H1 (cell line): ENCODE measurements around the gene FLT3. TPM values are rescaled to one million over a fixed set of nuclear protein-coding genes. Genes with fewer than 3 reads are reported as not detected.

Experiments
- CTCF ChIA-PET: fragments of 300-600 bp; sonication (Branson Sonifier 250); formaldehyde crosslinking; loops from one replicate; lab custom pipeline; 2021; ENCODE audit not compliant: partially characterized antibody; lab: Charles Lee
- POLR2A ChIA-PET: fragments of 300-600 bp; sonication (Branson Sonifier 250); formaldehyde crosslinking; loops from one replicate; lab custom pipeline; 2021; ENCODE audit warnings: inconsistent platforms; ENCODE audit not compliant: partially characterized antibody; lab: Charles Lee
- DNase-seq, 2 experiments: peaks; one replicate each; pipeline versions ENCODE4 v3.0.0 to v3.0.0-alpha.2; 2010 to 2022; ENCODE audit warnings: low spot score in 2 of 2, low read depth in 1 of 2, mixed read lengths in 1 of 2
- FAIRE-seq: peaks from 2 replicates; lab custom pipeline; 2011; peaks lifted over from hg19 to GRCh38; lab: Jason Lieb, UNC
- H2AFZ ChIP-seq: 2 replicates; pipeline ENCODE4 v1.8.1; 2012; ENCODE audit warnings: low read length, inconsistent platforms
- H2AK5ac ChIP-seq: 2 replicates; pipeline ENCODE4 v1.6.1; 2013; ENCODE audit warnings: low read depth, low read length
- H2BK120ac ChIP-seq: replicated peaks from 2 replicates; pipeline ENCODE3; 2013; ENCODE audit warnings: low read depth, low read length, inconsistent platforms
- H2BK12ac ChIP-seq: 2 replicates; pipeline ENCODE4 v1.6.1; 2013; ENCODE audit warnings: low read depth, low read length
- H2BK15ac ChIP-seq: 2 replicates; pipeline ENCODE4 v1.6.1; 2013; ENCODE audit warnings: low read length
- H2BK20ac ChIP-seq: 2 replicates; pipeline ENCODE4 v1.6.1; 2013; ENCODE audit warnings: low read length
- H2BK5ac ChIP-seq: 2 replicates; pipeline ENCODE4 v1.6.1; 2013; ENCODE audit warnings: low read depth, low read length
- H3K14ac ChIP-seq: 2 replicates; pipeline ENCODE4 v1.6.1; 2013; ENCODE audit warnings: inconsistent platforms; ENCODE audit not compliant: insufficient read length
- H3K18ac ChIP-seq: 2 replicates; pipeline ENCODE4 v1.6.1; 2013; ENCODE audit warnings: low read length; ENCODE audit errors: extremely low read depth
- H3K23ac ChIP-seq: 2 replicates; pipeline ENCODE4 v1.6.1; 2013; ENCODE audit warnings: inconsistent platforms; ENCODE audit not compliant: insufficient read length
- H3K23me2 ChIP-seq: 2 replicates; pipeline ENCODE4 v1.6.1; 2013; ENCODE audit warnings: low read depth, low read length
- H3K27ac ChIP-seq: 2 replicates; pipeline ENCODE4 v1.6.1; 2011; ENCODE audit warnings: low read depth, low read length, inconsistent platforms
- H3K27me3 ChIP-seq, 4 experiments: replicated peaks in 1 of 4; 1 replicate in 1 of 4; 2 replicates in 3 of 4; pipeline versions ENCODE4 v1.6.1 to v1.8.1; 2011 to 2013; ENCODE audit warnings: low read length in 3 of 4, mild to moderate bottlenecking in 3 of 4, inconsistent platforms in 2 of 4, mixed read lengths in 2 of 4, moderate library complexity in 1 of 4; ENCODE audit not compliant: control insufficient read depth in 3 of 4, insufficient read depth in 3 of 4; ENCODE audit errors: extremely low read depth in 1 of 4
- H3K36me3 ChIP-seq, 4 experiments: 2 replicates each; pipeline versions ENCODE4 v1.6.1 to v1.8.1; 2011 to 2013; ENCODE audit warnings: mild to moderate bottlenecking in 4 of 4, low read length in 3 of 4, moderate library complexity in 2 of 4, control low read depth in 1 of 4, inconsistent platforms in 1 of 4; ENCODE audit not compliant: insufficient read depth in 4 of 4, control insufficient read depth in 2 of 4
- H3K4ac ChIP-seq: replicated peaks from 2 replicates; pipeline ENCODE3; 2013; ENCODE audit warnings: low read length, low read depth, mixed read lengths, inconsistent platforms; ENCODE audit not compliant: insufficient read length
- H3K4me1 ChIP-seq, 4 experiments: replicated peaks in 1 of 4; 1 replicate in 1 of 4; 2 replicates in 3 of 4; pipeline versions ENCODE4 v1.6.1 to v1.8.1; 2011 to 2013; ENCODE audit warnings: low read length in 3 of 4, inconsistent platforms in 2 of 4, mixed read lengths in 1 of 4; ENCODE audit not compliant: insufficient read depth in 4 of 4, control insufficient read depth in 3 of 4
- H3K4me2 ChIP-seq, 2 experiments: 2 replicates each; pipeline versions ENCODE4 v1.6.1 to v1.8.1; 2011 to 2013; ENCODE audit warnings: low read depth in 2 of 2, low read length in 2 of 2, control low read depth in 1 of 2, inconsistent platforms in 1 of 2, mild to moderate bottlenecking in 1 of 2; ENCODE audit not compliant: insufficient read depth in 1 of 2
- H3K4me3 ChIP-seq, 4 experiments: fragments of 200-600, 300-600 bp in 1 of 4; sonication (generic), shearing (Covaris generic), sonication (Bioruptor Twin) in 1 of 4; 2 replicates each; pipeline versions ENCODE4 v1.5.1 to v1.8.1; 2011 to 2016; ENCODE audit warnings: low read length in 4 of 4, low read depth in 3 of 4, control low read depth in 2 of 4, inconsistent platforms in 2 of 4, mild to moderate bottlenecking in 2 of 4, mixed read lengths in 1 of 4, moderate library complexity in 1 of 4; ENCODE audit not compliant: insufficient read depth in 2 of 4; ENCODE audit errors: extremely low read depth in 1 of 4
- H3K56ac ChIP-seq: replicated peaks from 2 replicates; pipeline ENCODE3; 2013; ENCODE audit warnings: low read depth, mild to moderate bottlenecking, mixed read lengths, low read length, inconsistent platforms; ENCODE audit not compliant: insufficient read length
- H3K79me1 ChIP-seq: 2 replicates; pipeline ENCODE4 v1.6.1; 2013; ENCODE audit warnings: low read depth, low read length, control low read depth
- H3K79me2 ChIP-seq, 2 experiments: 2 replicates each; pipeline versions ENCODE4 v1.6.1 to v1.8.1; 2012 to 2013; ENCODE audit warnings: low read length in 2 of 2, mild to moderate bottlenecking in 2 of 2, inconsistent platforms in 1 of 2; ENCODE audit not compliant: insufficient read depth in 2 of 2, control insufficient read depth in 1 of 2
- H3K9ac ChIP-seq, 4 experiments: replicated peaks in 1 of 4; 1 replicate in 1 of 4; 2 replicates in 3 of 4; pipeline versions ENCODE4 v1.6.1 to v1.8.1; 2011 to 2013; ENCODE audit warnings: low read depth in 3 of 4, low read length in 3 of 4, control low read depth in 2 of 4, mild to moderate bottlenecking in 2 of 4, moderate library complexity in 2 of 4, inconsistent platforms in 1 of 4; ENCODE audit errors: extremely low read depth in 1 of 4
- H3K9me3 ChIP-seq, 2 experiments: 2 replicates each; pipeline versions ENCODE4 v1.6.1 to v1.8.1; 2012 to 2013; ENCODE audit warnings: mild to moderate bottlenecking in 2 of 2, moderate library complexity in 2 of 2, control low read depth in 1 of 2, inconsistent platforms in 1 of 2, low read depth in 1 of 2, low read length in 1 of 2, mixed read lengths in 1 of 2; ENCODE audit not compliant: insufficient read depth in 2 of 2
- H4K20me1 ChIP-seq, 2 experiments: replicated peaks in 1 of 2; 2 replicates each; pipeline versions ENCODE3 to v1.8.1; 2011 to 2013; ENCODE audit warnings: inconsistent platforms in 2 of 2, low read length in 2 of 2, mild to moderate bottlenecking in 1 of 2; ENCODE audit not compliant: insufficient read depth in 2 of 2, control insufficient read depth in 1 of 2
- H4K5ac ChIP-seq: 2 replicates; pipeline ENCODE4 v1.6.1; 2013; ENCODE audit warnings: low read length, low read depth, mixed read lengths, inconsistent platforms; ENCODE audit not compliant: insufficient read length
- H4K8ac ChIP-seq: 2 replicates; pipeline ENCODE4 v1.8.0; 2013; ENCODE audit warnings: mild to moderate bottlenecking, moderate library complexity, low read length, inconsistent platforms; ENCODE audit not compliant: insufficient read depth; ENCODE audit errors: extremely low read depth
- H4K91ac ChIP-seq: replicated peaks from 2 replicates; pipeline ENCODE3; 2013; ENCODE audit warnings: low read length, mixed read lengths, inconsistent platforms; ENCODE audit not compliant: insufficient read length
- CBX8 ChIP-seq: fragments of 300-800, 300-1000 bp; sonication (generic); IDR thresholded peaks from 2 replicates; pipeline ENCODE4 v1.7.1; 2016; ENCODE audit warnings: low read depth, low read length, borderline replicate concordance
- CHD2 ChIP-seq: IDR thresholded peaks from 2 replicates; pipeline ENCODE4 v1.6.1; 2012; ENCODE audit warnings: low read length, improper control_type of control experiment
- CTCF ChIP-seq, 3 experiments: IDR thresholded peaks; 1 replicate in 2 of 3; 2 replicates in 1 of 3; pipeline versions ENCODE4 v1.5.1 to v1.6.1; 2011; ENCODE audit warnings: low read length in 3 of 3, mild to moderate bottlenecking in 3 of 3, inconsistent platforms in 2 of 3, low read depth in 1 of 3, moderate library complexity in 1 of 3; ENCODE audit not compliant: insufficient read depth in 1 of 3; ENCODE audit errors: control extremely low read depth in 1 of 3
- EP300 ChIP-seq, 2 experiments: IDR thresholded peaks; 1 replicate in 1 of 2; 2 replicates in 1 of 2; pipeline ENCODE4 v1.6.1; 2011 to 2012; ENCODE audit warnings: low read depth in 2 of 2, low read length in 2 of 2, mild to moderate bottlenecking in 2 of 2, borderline replicate concordance in 1 of 2, inconsistent platforms in 1 of 2, moderate library complexity in 1 of 2
- EZH2 ChIP-seq: fragments of 200-600 bp; sonication (generic); IDR thresholded peaks from 2 replicates; pipeline ENCODE4 v1.7.1; 2012; ENCODE audit warnings: low read depth, mild to moderate bottlenecking, moderate library complexity, low read length, inconsistent platforms; ENCODE audit not compliant: severe bottlenecking
- KDM4A ChIP-seq: IDR thresholded peaks from one replicate; pipeline ENCODE4 v1.7.1; 2012; ENCODE audit warnings: low read depth, mild to moderate bottlenecking, moderate library complexity, low read length, inconsistent platforms; ENCODE audit not compliant: severe bottlenecking
- MAFK ChIP-seq: IDR thresholded peaks from 2 replicates; pipeline ENCODE4 v1.6.1; 2012; ENCODE audit warnings: low read depth, mild to moderate bottlenecking, improper control_type of control experiment, low read length
- RFX5 ChIP-seq: IDR thresholded peaks from 2 replicates; pipeline ENCODE4 v1.6.1; 2011; ENCODE audit warnings: low read depth, low read length, improper control_type of control experiment, borderline replicate concordance
- RNF2 ChIP-seq: fragments of 200-900, 300-1000 bp; sonication (generic); IDR thresholded peaks from 2 replicates; pipeline ENCODE4 v1.7.1; 2016; ENCODE audit warnings: borderline replicate concordance, low read depth, mild to moderate bottlenecking, antibody characterized with exemption, low read length; ENCODE audit not compliant: poor library complexity, severe bottlenecking; ENCODE audit errors: missing control alignments
- SIN3A ChIP-seq, 2 experiments: IDR thresholded peaks in 1 of 2; conservative IDR thresholded peaks in 1 of 2; 2 replicates each; pipeline ENCODE4 v1.6.1; 2011 to 2012; ENCODE audit warnings: low read length in 2 of 2, improper control_type of control experiment in 1 of 2, low read depth in 1 of 2, mild to moderate bottlenecking in 1 of 2
- TCF12 ChIP-seq: IDR thresholded peaks from 2 replicates; pipeline ENCODE4 v1.6.1; 2011; ENCODE audit warnings: low read depth, mild to moderate bottlenecking, low read length
- WGBS, 2 experiments: shearing (Covaris generic) in 1 of 2; methylation state at CpG; one replicate each; pipeline versions ENCODE4 v1.1.6 to v1.1.7; 2013 to 2015; ENCODE audit warnings: low lambda C conversion rate in 2 of 2, mixed read lengths in 2 of 2, inconsistent platforms in 1 of 2, low coverage in 1 of 2, missing lambda C conversion rate in 1 of 2; ENCODE audit not compliant: insufficient replicate concordance in 2 of 2, insufficient coverage in 1 of 2, insufficient read length in 1 of 2; ENCODE audit errors: extremely low coverage in 1 of 2, missing lambda C conversion rate in 1 of 2; 5-methylcytosine and 5-hydroxymethylcytosine counted together
- polyA plus RNA-seq, 7 experiments: library from polyadenylated mRNA; depleted of rRNA in 3 of 7; stranded (reverse) in 5 of 7; unstranded in 2 of 7; fragments of >200 nt in 5 of 7; fragments of 200-250 nt in 2 of 7; gene quantifications; 1 replicate in 5 of 7; 2 replicates in 1 of 7; 4 replicates in 1 of 7; pipeline versions ENCODE4 v1.2.1 to v1.2.3, GENCODE V29; 2011 to 2013; ENCODE audit warnings: missing spikeins in 2 of 7, mixed read lengths in 2 of 7
- total RNA-seq: library from RNA; stranded (reverse); fragmentation: NEBNext Ultra II Directional; extraction: Animal tissue kit (Norgen Biotek cat#: 25700); gene quantifications from 2 replicates; pipeline ENCODE4 v1.2.1, GENCODE V29; 2021

The FLT3 gene
- total and polyA plus RNA-seq, 2 of the 8 experiments (the other 6 are each of a cell fraction or from before 2014, with no cell fraction given) = 0.44 to 0.71 TPM

GRCh38 chr13:28037399-28037798 is 63.0 kb downstream of the FLT3 start:
- Histone ChIP-seq H3K9me3 (peaks cover 0 to 3% of the 10 kb centered on the region in 2 experiments; a peak in 1 of 4 replicates), H4K8ac (no peak overlapping the region), H3K23me2 (no peaks in the 10 kb centered on the region), H3K9ac (no peak overlapping the region), H2BK120ac (no peak overlapping the region), H3K14ac (no peak overlapping the region), H2BK20ac (no peak overlapping the region; the same call in 1 of the 2 replicates), H2AFZ (no peak overlapping the region), H3K27me3 (no peaks in the 10 kb centered on the region; a peak in 1 of 7 replicates), H4K91ac (no peak overlapping the region), H3K79me1 (no peaks in the 10 kb centered on the region), H2BK12ac (no peak overlapping the region), H3K4me1 (no peaks in the 10 kb centered on the region), H3K79me2 (no peaks in the 10 kb centered on the region), H4K5ac (no peak overlapping the region), H2BK5ac (no peak overlapping the region), H2BK15ac (no peak overlapping the region), H3K36me3 (no peaks in the 10 kb centered on the region), H4K20me1 (no peaks in the 10 kb centered on the region), H3K56ac (no peak overlapping the region), H3K27ac (no peak overlapping the region), H3K4ac (no peak overlapping the region), H2AK5ac (no peak overlapping the region), H3K4me2 (no peak overlapping the region), H3K18ac (no peak overlapping the region), H3K4me3 (no peak overlapping the region), H3K23ac (no peak overlapping the region)
- WGBS, 2 experiments = 93% methylated on average over 2 of the region's 2 CpGs; no CpG with 5 or more reads in 1 of the 2 experiments
- ChIA-PET CTCF (no interaction called here), POLR2A (no interaction called here)
- FAIRE-seq = no peak
- no peak for DNase-seq
- no peak for TF ChIP-seq KDM4A
- TF ChIP-seq EP300 (IDR thresholded peaks at IDR 0.05; ENCODE audit: borderline replicate concordance in 1 of 2, low read depth in 2 of 2, low read length in 2 of 2) = no peak
- TF ChIP-seq CHD2 = no peak
- no peak for TF ChIP-seq CTCF (IDR thresholded peaks at IDR 0.05; ENCODE audit: control extremely low read depth in 1 of 3, insufficient read depth in 1 of 3, low read depth in 1 of 3, low read length in 3 of 3)
- no peak for TF ChIP-seq SIN3A (conservative IDR thresholded peaks at IDR 0.05 in 1 of 2, IDR thresholded peaks at IDR 0.05 in 1 of 2; ENCODE audit: low read depth in 1 of 2, low read length in 2 of 2)
- no peak for TF ChIP-seq RFX5
- no peak for TF ChIP-seq RNF2
- TF ChIP-seq EZH2 = no peak
- no peak for TF ChIP-seq MAFK
- TF ChIP-seq TCF12 = no peak
- no peak for TF ChIP-seq CBX8
